BE2C (cell line): ENCODE results near the gene FBLN1.

Source experiments
- DNase-seq: peaks from one replicate; pipeline ENCODE4 v3.0.0-alpha.2; 2020
- H3K27me3 ChIP-seq: fragments of 250-450 bp; sonication (Bioruptor Pico); 2 replicates; pipeline ENCODE4 v1.5.1; 2020; ENCODE audit warnings: mild to moderate bottlenecking
- H3K36me3 ChIP-seq: fragments of 250-450 bp; sonication (Bioruptor Pico); 2 replicates; pipeline ENCODE4 v1.5.1; 2020; ENCODE audit warnings: mild to moderate bottlenecking
- H3K4me1 ChIP-seq: fragments of 250-450 bp; sonication (Bioruptor Pico); 2 replicates; pipeline ENCODE4 v1.5.1; 2020
- H3K4me3 ChIP-seq: 2 replicates; pipeline ENCODE4 v1.5.1; 2011; ENCODE audit warnings: low read depth, low read length
- H3K9me3 ChIP-seq: fragments of 250-450 bp; sonication (Bioruptor Pico); 2 replicates; pipeline ENCODE4 v1.5.1; 2020
- TF ChIP-seq, protein P1 (sequence below): IDR thresholded peaks from 2 replicates; pipeline ENCODE4 v1.5.1; 2012; ENCODE audit warnings: mild to moderate bottlenecking, low read depth, low read length

The FBLN1 gene

DNA sequence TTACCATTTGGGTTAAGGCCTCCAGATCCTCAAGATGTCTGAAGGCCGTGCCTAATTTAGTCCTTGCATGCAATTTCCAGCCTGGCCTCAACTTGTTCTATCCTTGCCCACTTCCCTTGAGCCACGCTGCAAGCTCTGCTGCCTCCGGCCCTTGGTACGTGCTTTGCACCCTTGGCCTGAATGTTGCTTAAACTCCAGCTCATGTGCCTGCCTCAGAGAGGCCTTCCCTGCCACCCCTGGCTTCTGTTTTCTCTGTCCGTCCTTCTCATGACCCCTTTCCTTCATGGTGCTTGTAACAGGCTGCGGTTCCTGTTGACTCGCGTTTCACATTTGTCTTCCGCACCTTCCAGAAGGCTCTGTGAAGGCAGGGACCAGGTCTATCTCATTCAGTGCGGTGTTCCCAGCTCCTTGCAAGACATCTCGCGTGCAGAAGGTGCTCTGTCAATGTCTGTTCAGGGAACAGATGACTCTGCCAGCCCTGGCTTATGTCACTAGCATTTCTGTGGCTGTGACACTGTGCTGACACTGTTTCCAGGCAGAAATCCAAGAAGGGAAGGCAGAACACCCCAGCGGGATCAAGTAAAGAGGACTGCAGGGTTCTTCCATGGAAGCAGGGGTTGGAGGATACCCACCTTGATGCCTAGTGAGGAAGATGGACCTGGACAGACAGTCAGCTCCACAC, 61.8 kb downstream of the FBLN1 start:
- H3K36me3 ChIP-seq: no peaks in the 10 kb centered on the region

DNA sequence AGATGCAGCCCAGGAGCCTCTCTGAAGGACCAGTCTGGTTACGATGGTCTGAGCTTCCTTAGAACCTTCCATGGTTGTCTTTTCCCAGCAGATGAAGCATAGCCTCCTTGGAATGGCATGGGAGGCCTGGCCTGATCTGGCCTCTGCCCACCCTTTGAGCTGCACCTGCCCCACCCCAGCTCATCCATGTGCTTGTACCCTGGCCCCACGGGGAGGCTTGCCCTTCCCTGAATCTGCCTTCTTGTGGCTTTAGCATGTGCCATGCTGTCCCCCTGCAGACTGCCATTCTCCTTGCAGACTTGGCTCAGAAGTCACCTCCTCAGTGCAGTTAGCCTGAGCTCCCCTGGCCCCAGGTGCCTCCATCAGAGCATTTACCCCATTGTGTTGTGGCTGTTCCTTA, 62.5 kb downstream of the FBLN1 start:
- Histone ChIP-seq H3K36me3 (no peaks in the 10 kb centered on the region), H3K4me1 (no peaks in the 10 kb centered on the region), H3K4me3 (no peak overlapping the region), H3K27me3 (no peaks in the 10 kb centered on the region; the same call in 1 of the 2 replicates), H3K9me3 (no peaks in the 10 kb centered on the region)
- TF ChIP-seq, protein P1, sequence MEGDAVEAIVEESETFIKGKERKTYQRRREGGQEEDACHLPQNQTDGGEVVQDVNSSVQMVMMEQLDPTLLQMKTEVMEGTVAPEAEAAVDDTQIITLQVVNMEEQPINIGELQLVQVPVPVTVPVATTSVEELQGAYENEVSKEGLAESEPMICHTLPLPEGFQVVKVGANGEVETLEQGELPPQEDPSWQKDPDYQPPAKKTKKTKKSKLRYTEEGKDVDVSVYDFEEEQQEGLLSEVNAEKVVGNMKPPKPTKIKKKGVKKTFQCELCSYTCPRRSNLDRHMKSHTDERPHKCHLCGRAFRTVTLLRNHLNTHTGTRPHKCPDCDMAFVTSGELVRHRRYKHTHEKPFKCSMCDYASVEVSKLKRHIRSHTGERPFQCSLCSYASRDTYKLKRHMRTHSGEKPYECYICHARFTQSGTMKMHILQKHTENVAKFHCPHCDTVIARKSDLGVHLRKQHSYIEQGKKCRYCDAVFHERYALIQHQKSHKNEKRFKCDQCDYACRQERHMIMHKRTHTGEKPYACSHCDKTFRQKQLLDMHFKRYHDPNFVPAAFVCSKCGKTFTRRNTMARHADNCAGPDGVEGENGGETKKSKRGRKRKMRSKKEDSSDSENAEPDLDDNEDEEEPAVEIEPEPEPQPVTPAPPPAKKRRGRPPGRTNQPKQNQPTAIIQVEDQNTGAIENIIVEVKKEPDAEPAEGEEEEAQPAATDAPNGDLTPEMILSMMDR: no peak
- no peak for DNase-seq

More for the DNA sequence above, 61.8 kb downstream of the FBLN1 start:
- Histone ChIP-seq H3K27me3 (no peaks in the 10 kb centered on the region; the same call in 1 of the 2 replicates), H3K4me3 (no peak overlapping the region), H3K9me3 (no peaks in the 10 kb centered on the region), H3K4me1 (no peaks in the 10 kb centered on the region)
- DNase-seq: no peak
- TF ChIP-seq, protein P1: no peak

DNA sequence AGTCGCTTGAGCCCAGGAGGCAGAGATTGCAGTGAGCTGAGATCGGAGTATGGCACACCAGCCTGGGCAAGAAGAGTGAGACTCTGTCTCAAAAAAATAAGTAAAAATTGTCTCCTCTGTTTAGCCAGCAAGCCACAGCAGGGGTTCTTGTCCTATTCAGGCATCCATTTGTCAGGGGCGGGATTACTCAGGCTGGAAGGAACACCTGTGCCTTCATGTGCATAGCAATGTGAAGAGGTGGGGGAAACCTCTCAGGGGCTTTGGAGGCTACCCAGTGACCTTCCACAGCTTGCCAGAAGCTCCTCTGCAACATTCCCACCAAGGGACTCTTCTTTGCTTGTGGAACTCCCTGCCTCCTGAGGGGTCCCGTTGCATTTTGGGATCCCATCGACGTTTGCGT, 63.3 kb downstream of the FBLN1 start:
- H3K4me3 ChIP-seq: no peak overlapping the region
- no peaks in the 10 kb centered on the region for H3K36me3 ChIP-seq
- DNase-seq: no peak
- H3K27me3 ChIP-seq: no peaks in the 10 kb centered on the region; the same call in 1 of the 2 replicates
- TF ChIP-seq, protein P1: no peak
- H3K9me3 ChIP-seq: no peaks in the 10 kb centered on the region
- no peaks in the 10 kb centered on the region for H3K4me1 ChIP-seq

DNA sequence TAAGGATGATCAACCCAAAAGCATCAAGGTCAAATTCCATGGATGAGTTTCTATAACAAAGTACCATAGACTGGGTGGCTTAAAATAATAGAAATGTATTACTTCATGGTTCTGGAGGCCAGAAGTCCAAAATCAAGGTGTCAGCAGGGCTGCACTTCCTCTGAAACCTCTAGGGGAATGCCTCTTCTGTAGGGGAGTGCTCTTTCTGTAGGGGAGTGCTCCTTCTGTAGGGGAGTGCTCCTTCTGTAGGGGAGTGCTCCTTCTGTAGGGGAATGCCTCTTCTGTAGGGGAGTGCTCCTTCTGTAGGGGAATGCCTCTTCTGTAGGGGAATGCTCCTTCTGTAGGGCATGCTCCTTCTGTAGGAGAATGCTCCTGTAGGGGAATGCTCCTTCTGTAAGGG, 65.5 kb downstream of the FBLN1 start:
- H3K36me3 ChIP-seq: no peaks in the 10 kb centered on the region
- H3K27me3 ChIP-seq: no peaks in the 10 kb centered on the region; the same call in 1 of the 2 replicates
- TF ChIP-seq, protein P1: no peak
- DNase-seq: no peak
- H3K4me3 ChIP-seq: no peak overlapping the region
- no peaks in the 10 kb centered on the region for H3K9me3 ChIP-seq
- H3K4me1 ChIP-seq: no peaks in the 10 kb centered on the region

DNA sequence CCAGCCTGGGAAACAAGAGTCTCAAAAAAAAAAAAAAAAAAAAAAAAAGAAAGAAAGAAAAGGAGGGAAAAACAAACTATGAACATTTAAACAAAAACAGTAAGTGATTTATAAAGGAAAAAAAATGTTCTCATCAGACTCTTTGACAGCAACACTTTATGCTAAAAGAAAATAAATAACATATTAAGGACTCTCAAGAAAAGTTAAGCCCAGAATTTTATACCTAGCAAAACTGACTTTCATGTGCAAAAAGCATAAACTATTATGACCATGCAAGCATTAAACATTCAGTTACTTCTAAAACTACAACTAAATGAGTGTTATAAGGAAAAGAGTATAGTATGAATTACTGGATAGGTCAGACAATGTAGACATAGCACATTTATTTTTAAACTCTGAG, 68.4 kb downstream of the FBLN1 start:
- no peaks in the 10 kb centered on the region for H3K36me3 ChIP-seq
- H3K4me1 ChIP-seq: no peaks in the 10 kb centered on the region
- DNase-seq: no peak
- H3K9me3 ChIP-seq: no peaks in the 10 kb centered on the region
- TF ChIP-seq, protein P1: no peak
- H3K4me3 ChIP-seq: no peak overlapping the region
- no peaks in the 10 kb centered on the region; the same call in 1 of the 2 replicates for H3K27me3 ChIP-seq

DNA sequence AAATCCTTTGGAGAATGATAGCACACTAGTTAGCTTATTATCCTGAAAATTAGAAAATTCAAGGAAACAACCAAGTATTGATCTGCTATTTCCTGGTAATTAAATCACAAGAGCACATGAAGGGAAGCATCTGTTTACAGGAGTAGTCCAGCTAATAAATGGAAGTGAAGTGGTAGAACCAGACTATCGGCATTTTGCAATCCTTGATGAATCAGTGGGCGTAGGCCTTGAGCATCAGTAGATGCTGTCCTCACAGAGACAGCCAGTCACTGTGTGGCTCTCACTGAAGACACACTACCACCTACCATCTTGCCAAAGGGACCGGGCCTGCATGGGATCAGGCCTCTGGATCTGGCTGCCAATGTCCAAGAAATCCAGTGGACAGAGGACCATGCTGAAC, 69.8 kb downstream of the FBLN1 start:
- H3K36me3 ChIP-seq: no peaks in the 10 kb centered on the region
- H3K9me3 ChIP-seq: no peaks in the 10 kb centered on the region
- DNase-seq: no peak
- H3K4me3 ChIP-seq: no peak overlapping the region
- TF ChIP-seq, protein P1: no peak
- no peaks in the 10 kb centered on the region for H3K4me1 ChIP-seq
- H3K27me3 ChIP-seq: no peaks in the 10 kb centered on the region; the same call in 1 of the 2 replicates
